GM06990 (cell line): Measurements from ENCODE around the gene GZF1.
A peak's percentile ranks its signal among the peaks of the same experiment; 100 is the strongest.

ENCODE experiments used
- DNase-seq: peaks from one replicate; pipeline ENCODE4 v3.0.0-alpha.2; 2011; ENCODE audit not compliant: insufficient read length; ENCODE audit errors: extremely low read depth
- H3K27me3 ChIP-seq: replicated peaks from 2 replicates; pipeline ENCODE4 v1.6.0; 2011; ENCODE audit warnings: low read length; ENCODE audit not compliant: control insufficient read depth, insufficient read depth
- H3K36me3 ChIP-seq: 2 replicates; pipeline ENCODE4 v1.5.1; 2011; ENCODE audit warnings: low read length; ENCODE audit not compliant: control insufficient read depth, insufficient read depth
- H3K4me3 ChIP-seq: replicated peaks from 2 replicates; pipeline ENCODE4 v1.5.1; 2011; ENCODE audit warnings: low read depth, mild to moderate bottlenecking, control low read depth, low read length
- CTCF ChIP-seq: IDR thresholded peaks from 2 replicates; pipeline ENCODE4 v1.5.1; 2011; ENCODE audit warnings: low read length, control low read depth, mild to moderate bottlenecking, inconsistent platforms; ENCODE audit not compliant: insufficient read depth, poor library complexity, severe bottlenecking

Gene GZF1

DNA sequence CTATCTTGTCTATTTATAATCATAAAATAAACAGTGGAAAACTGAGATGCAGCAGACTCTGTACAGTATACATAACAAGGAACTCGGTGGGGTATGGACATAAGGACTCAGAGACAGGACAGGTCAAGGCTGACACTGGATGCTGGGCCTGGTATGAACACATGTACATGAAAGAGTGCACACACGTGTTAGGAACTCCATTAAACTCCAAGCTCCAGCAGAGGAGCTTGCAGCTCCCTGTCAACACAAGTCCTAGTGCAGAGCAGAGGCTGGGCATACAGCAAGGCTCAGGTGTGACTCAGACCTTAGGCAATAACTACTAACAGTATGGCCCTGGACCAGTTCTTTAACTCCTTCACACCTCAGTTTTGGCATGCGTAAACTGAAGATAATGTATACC lies 42.2 kb downstream of the GZF1 start:
- no peak for TF ChIP-seq CTCF

GRCh38 chr20:23406880-23407279 lies 44.9 kb downstream of the GZF1 start:
- H3K27me3 ChIP-seq: no peaks in the 10 kb centered on the region
- TF ChIP-seq CTCF: no peak
- no peak overlapping the region for H3K4me3 ChIP-seq
- no peak for DNase-seq
- H3K36me3 ChIP-seq: no peaks in the 10 kb centered on the region; the same call in none of the 2 replicates

More for the DNA sequence above, 42.2 kb downstream of the GZF1 start:
- no peak overlapping the region for H3K4me3 ChIP-seq
- H3K27me3 ChIP-seq: no peaks in the 10 kb centered on the region
- H3K36me3 ChIP-seq: peaks cover 2% of the 10 kb centered on the region
- no peak for DNase-seq

- no peak for TF ChIP-seq CTCF
- Histone ChIP-seq H3K36me3 (no peaks in the 10 kb centered on the region; the same call in 1 of the 2 replicates), H3K4me3 (no peak overlapping the region), H3K27me3 (no peaks in the 10 kb centered on the region)
- peak; percentile 28 for DNase-seq
These were observed 45.9 kb downstream of the GZF1 start for GRCh38 chr20:23407781-23408464.

- Histone ChIP-seq H3K4me3 (no peak overlapping the region), H3K27me3 (no peaks in the 10 kb centered on the region), H3K36me3 (no peaks in the 10 kb centered on the region; the same call in 1 of the 2 replicates)
- DNase-seq: no peak
- no peak for TF ChIP-seq CTCF
These were observed 47.0 kb downstream of the GZF1 start for GRCh38 chr20:23408957-23409356.

GRCh38 chr20:23409800-23410199 lies 47.8 kb downstream of the GZF1 start:
- Histone ChIP-seq H3K27me3 (no peaks in the 10 kb centered on the region), H3K4me3 (no peak overlapping the region), H3K36me3 (no peaks in the 10 kb centered on the region; the same call in 1 of the 2 replicates)
- DNase-seq: no peak
- no peak for TF ChIP-seq CTCF
